Fibroblast of lung (primary cell): ENCODE results near the gene APOD.

ENCODE experiments used
- EZH2 ChIP-seq: IDR thresholded peaks from 2 replicates; pipeline ENCODE4 v1.5.1; 2012; ENCODE audit warnings: low read length, control low read depth, mild to moderate bottlenecking; ENCODE audit errors: missing control alignments
- TF ChIP-seq, protein P1 (sequence below), 2 donors: IDR thresholded peaks in 1 of 2; conservative IDR thresholded peaks in 1 of 2; 1 replicate in 1 of 2; 2 replicates in 1 of 2; pipeline ENCODE4 v1.5.1; 2011 to 2012; ENCODE audit warnings: low read length in 2 of 2, control low read depth in 1 of 2, inconsistent platforms in 1 of 2, low read depth in 1 of 2, mild to moderate bottlenecking in 1 of 2

DNA sequence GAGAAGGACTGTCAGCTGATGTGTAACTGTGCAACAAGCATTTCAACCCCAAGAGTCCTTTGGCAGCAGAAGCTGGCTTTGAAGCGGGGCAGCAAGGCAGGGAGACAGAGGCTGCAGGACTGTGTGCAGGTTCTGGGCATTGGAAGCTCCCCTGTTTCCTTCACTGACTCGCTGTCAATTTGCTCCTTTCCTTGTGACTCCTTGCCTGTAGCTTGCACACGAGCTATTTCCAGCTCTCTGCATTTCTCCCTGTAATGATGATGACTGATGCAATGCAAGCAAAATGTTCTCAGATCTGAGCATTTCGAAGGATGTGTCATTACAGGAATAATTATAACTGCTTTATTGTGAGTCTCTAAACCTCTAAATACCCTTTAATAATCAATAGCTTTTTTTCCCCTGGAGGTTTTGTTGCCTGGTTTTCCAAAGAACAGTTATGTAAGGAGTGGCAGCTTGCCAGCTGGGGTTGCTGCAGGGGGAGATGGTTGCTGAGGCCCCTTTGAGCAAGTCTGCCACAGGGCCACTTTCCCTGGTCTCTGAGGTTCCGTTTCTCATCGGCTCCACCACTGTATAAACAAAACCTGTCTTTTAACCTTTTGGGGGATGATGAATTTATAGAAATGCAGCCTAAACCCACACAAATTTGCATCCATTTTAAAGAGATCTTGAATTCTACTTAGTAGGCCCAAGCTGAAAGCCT, 2.8 kb downstream of the APOD start:
- TF ChIP-seq, protein P1, sequence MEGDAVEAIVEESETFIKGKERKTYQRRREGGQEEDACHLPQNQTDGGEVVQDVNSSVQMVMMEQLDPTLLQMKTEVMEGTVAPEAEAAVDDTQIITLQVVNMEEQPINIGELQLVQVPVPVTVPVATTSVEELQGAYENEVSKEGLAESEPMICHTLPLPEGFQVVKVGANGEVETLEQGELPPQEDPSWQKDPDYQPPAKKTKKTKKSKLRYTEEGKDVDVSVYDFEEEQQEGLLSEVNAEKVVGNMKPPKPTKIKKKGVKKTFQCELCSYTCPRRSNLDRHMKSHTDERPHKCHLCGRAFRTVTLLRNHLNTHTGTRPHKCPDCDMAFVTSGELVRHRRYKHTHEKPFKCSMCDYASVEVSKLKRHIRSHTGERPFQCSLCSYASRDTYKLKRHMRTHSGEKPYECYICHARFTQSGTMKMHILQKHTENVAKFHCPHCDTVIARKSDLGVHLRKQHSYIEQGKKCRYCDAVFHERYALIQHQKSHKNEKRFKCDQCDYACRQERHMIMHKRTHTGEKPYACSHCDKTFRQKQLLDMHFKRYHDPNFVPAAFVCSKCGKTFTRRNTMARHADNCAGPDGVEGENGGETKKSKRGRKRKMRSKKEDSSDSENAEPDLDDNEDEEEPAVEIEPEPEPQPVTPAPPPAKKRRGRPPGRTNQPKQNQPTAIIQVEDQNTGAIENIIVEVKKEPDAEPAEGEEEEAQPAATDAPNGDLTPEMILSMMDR (conservative IDR thresholded peaks at IDR 0.05 in 1 of 2, IDR thresholded peaks at IDR 0.05 in 1 of 2; ENCODE audit: low read depth in 1 of 2, low read length in 2 of 2), result no peak
- TF ChIP-seq EZH2, result no peak
